NCI-H2227 (cell line): ENCODE data around the gene PALD1.
"Not testable (repeated sequence)": the region's sequence is repeated elsewhere in the genome, so short reads cannot be mapped to it uniquely, and the experiment has no call there.

Experiments used
- DNase-seq: peaks from one replicate; lab custom pipeline; 2025; ENCODE audit not compliant: unreplicated experiment; lab: John Stamatoyannopoulos, UW

The PALD1 gene

DNA sequence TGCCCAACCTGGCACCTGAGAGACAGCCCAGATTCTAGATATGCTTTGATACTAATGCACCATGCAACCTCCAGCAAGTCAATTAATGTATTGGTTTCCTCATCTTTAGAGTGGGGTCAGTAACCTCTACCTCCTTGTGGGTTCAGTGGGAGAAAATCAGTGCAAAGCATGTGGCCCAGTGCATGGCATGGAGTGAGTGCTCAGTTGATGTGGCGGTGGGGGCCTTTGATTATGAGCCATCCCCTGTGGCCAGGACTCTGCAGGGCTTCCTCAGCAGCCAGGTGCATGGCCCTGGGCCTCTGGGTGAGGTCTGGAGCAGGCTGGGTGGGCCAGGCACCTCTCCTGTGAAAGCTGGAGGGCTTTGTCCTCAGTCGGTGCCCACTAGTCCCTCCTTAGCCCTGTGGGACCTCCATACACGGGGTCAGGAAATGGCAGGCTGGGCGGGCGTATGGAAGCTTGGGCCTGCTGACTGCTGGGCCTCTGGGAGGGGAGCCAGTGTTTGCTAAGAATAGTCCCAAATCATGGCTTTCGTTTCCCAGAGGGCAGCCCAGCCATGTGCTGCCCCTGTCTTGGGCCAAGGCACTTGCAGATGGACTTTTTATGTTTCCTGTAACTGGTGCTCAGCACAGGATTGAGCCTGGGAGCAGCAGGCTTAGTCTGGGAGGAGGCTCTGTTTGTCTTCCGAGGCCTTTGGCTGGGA, 3.4 kb downstream of the PALD1 start:
- DNase-seq: no peak

DNA sequence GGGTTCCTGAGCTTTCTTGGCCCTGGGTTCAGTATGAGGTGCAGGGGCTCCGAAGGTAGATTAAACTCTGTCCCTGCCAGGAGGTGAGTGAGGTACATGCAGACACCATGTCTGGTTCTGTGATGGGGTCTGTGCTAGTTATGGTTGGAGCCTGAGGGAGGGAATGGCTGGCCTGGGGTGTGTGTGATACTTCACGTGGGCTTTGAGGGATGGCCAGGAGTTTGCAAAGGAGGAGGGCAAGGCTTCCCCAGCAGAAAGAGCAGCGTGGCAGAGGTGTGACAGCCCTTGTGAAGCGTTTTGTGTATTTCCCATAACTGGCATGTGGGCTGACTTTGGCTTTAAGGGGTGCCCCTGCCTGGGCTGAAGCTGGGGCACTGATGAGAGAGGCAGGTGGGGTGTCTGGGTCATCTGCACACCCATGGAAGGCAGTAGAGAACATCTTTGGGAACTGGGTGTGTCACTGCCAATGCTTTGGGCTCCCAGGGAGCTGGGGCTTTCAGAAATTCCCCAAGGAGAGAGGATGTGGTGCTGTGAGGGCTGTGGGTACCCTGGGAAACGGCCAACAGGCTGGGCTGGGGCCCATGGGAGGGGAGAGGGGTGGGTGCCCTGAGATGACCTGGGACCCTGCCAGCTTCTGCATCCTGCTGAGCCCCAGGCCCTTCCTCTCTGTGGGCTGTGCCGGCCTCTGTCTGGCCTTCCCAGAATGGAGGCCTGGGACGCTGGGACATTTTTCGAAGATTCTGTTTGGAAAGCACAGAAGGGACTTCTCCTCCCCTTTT, 4.6 kb downstream of the PALD1 start:
- DNase-seq: no peak

- DNase-seq: not testable (repeated sequence)
Measured at GRCh38 chr10:70483872-70484271, 5.3 kb downstream of the PALD1 start.

DNA sequence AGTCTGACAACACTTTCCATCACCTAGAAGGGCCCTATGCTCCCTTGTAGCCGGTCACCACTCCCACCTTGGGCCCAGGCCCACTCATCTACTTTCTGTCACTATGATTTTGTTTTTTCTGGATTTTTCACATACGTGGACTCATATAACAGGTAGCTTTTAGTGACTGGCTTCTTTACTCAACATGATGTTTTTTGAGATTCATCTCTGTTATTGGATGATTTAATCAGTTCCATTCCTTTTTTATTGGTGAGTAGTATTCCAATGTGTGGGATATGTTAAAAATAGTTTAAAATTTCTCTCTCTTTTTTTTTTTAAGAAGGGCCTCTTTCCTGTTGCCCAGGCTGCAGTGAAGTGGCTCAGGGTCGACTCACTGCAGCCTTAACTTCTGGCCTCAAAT, 9.3 kb downstream of the PALD1 start:
- no peak for DNase-seq

DNA sequence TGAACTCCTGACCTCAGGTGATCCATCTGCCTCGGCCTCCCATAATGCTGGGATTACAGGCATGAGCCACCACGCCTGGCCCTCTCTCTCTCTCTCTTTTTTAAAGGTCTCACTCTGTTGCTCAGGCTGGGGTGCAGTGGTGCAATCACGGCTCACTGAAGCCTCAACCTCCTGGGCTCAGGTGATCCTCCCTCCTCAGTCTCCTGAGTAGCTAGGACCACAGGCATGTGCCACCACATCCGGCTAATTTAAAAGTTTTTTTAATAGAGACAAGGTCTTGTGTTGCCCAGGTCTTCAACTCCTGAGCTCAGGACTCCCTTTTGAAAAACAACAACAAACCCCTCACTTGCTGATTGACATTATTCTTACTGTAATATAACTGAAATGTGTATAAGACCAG, 11.6 kb downstream of the PALD1 start:
- DNase-seq: no peak

DNA sequence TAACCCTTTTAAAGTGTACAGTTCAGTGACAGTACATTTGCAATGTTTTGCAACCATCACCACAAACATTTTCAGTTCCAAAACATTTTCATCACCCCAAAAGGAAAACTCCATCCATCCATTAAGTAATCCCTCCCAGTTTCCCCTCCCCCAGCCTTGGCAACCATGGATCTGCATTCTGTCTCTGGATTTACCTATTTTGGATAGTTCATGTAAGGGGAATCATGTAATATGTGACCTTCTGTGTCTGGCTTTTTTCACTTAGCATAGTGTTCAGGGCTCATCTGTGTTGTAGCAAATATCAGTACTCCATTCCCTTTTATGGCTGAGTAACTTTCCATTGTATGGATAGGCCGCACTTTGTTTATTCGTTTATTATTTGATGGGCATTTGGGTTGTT, 13.0 kb downstream of the PALD1 start:
- DNase-seq: no peak

DNA sequence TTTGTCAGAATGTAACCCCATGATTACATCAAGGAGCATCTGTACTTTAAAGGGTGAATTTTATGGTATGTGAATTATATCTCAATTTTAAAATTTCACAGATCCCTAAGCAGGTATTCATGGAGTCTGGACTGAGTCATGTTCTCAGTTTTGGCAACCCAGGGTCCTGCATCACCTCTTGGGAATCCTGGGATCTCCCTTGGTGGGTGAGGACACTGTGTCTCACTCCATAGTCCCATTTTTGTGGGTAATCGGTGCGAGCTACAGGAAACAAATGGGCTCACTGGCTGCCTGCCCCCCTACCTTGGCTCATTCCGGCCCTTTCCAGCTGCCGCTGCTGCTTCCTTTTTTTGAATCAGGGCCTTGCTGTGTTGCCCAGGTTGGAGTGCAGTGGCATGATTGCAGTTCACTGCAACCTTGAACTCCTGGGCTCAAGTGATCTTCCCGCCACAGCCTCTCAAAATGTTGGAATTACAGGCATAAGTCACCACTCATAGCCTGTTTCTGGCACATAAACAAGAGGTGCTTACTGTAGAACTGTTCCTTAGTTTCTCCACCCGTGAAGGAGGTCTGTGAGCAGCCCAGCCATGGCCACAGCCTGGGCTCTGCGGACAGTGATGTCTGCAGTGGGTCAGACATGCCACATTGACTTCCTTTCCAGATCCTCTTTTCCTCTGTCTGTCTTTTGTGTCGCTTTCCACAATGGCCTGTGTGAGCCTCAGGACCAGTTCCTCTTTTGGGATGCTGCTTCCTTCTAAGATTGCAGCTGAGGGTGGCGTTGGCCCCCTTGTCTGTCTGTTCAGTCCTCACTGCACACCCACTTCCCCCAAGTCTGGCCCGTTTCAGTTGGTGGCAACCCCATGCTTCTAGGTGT, 14.5 kb downstream of the PALD1 start:
- DNase-seq: no peak

DNA sequence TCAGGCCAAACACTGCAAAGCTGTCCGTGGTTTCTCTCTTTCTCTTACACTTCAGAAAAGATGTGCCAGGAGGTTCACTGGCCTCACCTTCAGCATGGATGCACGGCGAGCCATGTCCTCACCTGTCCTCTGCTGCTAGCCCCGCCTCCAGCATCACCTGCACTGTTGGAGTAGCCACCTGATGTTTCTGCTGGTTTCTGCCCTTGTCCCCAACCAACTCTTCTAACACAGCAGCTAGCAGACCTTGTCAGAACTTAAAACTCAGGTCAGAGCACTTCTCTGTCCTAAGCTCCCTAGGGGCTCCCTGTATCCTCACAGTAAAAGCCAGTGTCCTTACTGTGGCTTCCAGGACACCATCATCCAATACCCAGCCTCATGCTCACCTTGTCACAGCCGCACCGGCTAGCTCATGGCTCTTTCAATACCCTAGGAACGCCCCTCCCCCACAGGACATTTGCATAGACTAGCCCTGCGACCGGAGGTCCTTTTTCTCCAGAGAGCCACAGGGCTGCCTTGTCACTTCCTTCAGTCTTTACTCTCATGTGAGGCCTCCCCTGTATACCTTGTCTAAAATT, 15.2 kb downstream of the PALD1 start:
- peak; percentile 8 for DNase-seq

GRCh38 chr10:70494536-70494935, 16.0 kb downstream of the PALD1 start:
- DNase-seq: no peak

DNA sequence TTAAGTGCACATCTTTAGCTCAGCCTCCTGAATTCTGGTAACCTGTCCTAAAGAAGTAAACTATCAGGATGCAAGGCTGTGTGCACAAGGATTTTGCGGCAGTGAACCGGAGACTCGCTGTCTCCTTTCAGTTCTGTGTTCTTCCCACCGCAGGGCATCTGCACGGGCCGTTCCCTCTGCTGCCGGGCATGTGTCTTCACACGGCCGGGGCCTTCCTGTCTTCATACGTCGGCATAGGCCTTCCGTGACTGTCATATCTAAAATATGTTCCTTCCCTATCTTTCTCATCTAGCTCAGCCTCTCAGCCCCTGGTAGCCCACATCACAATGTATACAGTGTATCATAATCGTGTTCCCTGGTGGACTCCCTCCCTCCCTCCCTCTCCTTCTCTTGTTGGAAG, 16.4 kb downstream of the PALD1 start:
- DNase-seq: no peak

- no peak for DNase-seq
Measured at GRCh38 chr10:70495691-70496261, 17.2 kb downstream of the PALD1 start.

- DNase-seq: no peak
Measured at GRCh38 chr10:70496341-70497119, 18.0 kb downstream of the PALD1 start.

DNA sequence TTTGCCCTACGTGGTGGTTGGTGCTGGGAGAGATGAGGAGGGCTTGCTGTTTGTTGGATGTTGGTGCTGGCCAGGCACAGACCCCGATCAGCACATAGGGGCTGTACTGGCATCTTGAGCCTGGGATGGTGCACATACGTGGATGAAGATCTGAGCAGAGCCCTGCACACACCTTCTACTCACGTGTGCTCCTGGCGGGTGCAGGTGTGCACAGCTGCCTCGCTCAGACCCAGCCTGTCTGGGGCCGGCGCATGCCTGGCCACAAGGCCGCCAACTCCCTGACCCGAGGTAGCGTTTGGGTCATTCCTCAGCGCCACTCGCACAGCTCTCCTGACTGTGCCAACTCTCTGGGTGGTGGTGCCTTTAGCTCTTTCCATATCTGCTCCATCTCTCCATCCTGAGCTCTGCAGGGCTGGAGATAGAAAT, 18.6 kb downstream of the PALD1 start:
- DNase-seq: no peak

GRCh38 chr10:70498970-70499835, 20.6 kb downstream of the PALD1 start:
- no peak for DNase-seq

GRCh38 chr10:70499836-70500167, 21.2 kb downstream of the PALD1 start:
- DNase-seq: no peak

- no peak for DNase-seq
Measured at GRCh38 chr10:70500368-70500767, 21.8 kb downstream of the PALD1 start.

- DNase-seq: no peak
Measured at GRCh38 chr10:70500812-70501301, 22.3 kb downstream of the PALD1 start.

DNA sequence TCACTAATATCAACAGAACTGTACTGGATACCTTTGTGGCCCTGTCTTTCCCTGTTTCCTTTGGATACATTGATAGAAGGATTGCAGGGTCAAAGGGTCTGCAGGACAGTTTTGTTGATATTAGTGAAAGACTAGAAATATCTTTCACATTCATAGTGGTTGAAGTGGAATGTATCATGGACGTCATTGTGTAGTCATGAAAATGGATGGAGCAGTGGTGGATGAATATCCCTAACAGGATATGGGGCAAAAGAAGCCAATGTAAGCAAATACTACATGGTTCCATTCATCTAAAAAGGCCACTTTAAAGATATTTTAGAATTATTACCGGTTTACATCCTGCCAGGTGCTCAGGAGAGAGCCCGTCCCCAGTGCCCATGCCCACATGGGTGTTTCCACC, 23.8 kb downstream of the PALD1 start:
- no peak for DNase-seq

DNA sequence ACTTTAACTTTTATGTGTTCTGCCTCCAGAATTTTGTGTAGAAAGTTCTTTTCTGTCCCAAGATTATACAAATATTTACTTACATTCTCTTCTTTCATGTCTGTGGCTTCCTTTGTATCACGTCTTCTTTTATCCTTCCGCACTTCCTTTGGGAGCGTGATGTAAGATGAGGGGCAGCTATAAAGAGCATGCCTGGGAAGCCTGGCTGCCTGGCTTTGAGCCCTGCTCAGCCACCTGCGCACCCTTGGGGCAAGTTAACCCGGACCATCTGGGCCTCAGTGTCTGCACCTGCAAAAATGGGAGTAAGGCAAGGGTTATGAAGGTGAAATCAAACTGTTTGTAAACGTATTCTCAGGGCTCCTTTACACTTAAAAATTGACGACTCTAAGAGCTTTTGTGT, 25.2 kb downstream of the PALD1 start:
- DNase-seq: no peak
